ENCODE results near the gene PPP1R11. TPM values are rescaled to one million over a fixed set of nuclear protein-coding genes. Genes with fewer than 3 reads are reported as not detected.

The PPP1R11 gene
- total and polyA plus RNA-seq, 2 of the 13 experiments (the other 11 are each of a cell fraction or from before 2014, with no cell fraction given) = 32.1 to 58.9 TPM

DNA sequence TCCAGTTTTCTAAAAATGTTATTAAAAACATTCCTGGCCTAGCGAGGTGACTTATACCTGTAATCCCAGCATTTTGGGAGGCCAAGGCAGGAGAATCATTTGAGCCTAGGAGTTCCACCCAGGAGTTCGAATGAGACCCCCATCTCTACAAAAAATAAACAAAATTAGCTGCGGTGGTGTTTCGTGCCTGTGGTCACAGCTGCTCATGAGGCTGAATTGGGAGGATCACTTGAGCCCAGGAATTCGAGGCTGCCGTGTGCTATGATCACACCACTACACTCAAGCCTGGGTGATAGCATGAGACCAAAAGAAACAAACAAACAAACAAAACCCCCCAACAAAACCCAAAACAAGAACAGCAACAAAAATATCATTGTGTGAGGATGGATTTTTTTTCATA, 25.8 kb upstream of the PPP1R11 start:
- TF ChIP-seq, protein P1, sequence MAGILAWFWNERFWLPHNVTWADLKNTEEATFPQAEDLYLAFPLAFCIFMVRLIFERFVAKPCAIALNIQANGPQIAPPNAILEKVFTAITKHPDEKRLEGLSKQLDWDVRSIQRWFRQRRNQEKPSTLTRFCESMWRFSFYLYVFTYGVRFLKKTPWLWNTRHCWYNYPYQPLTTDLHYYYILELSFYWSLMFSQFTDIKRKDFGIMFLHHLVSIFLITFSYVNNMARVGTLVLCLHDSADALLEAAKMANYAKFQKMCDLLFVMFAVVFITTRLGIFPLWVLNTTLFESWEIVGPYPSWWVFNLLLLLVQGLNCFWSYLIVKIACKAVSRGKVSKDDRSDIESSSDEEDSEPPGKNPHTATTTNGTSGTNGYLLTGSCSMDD (CRISPR knock-in tag; IDR thresholded peaks at IDR 0.05) = no peak
- TF ChIP-seq PCBP1 (IDR thresholded peaks at IDR 0.05; ENCODE audit: borderline replicate concordance, low read depth, low read length) = no peak
- CTCF ChIA-PET (ENCODE audit: low intra/inter-chr PET ratio, low total read pairs) = no interaction called here
- H3K9me3 ChIP-seq (ENCODE audit: low read length) = no peaks in the 10 kb centered on the region
- no TSS peak for BruUV-seq (replicated peaks)
- WGBS (ENCODE audit: low lambda C conversion rate) = 85% methylated on average over 6 of the region's 6 CpGs
- H3K27ac ChIP-seq (ENCODE audit: extremely low read length, insufficient read depth, low read length) = no peak overlapping the region
- no peak overlapping the region for H3K4me2 ChIP-seq (ENCODE audit: low read depth, low read length)
- no peaks in the 10 kb centered on the region for H3K79me2 ChIP-seq (ENCODE audit: insufficient read depth, low read length)
- H2AFZ ChIP-seq (ENCODE audit: low read length) = no peak overlapping the region
- in situ Hi-C loops (cut with HindIII; ENCODE audit: extremely low pct_ligation_motif_present, low pct_unique_long_range_greater_than_20kb) = no loop called here
- intact Hi-C loops (cut with micrococcal nuclease; ENCODE audit: unreplicated experiment) = no loop called here
- POLR2A ChIA-PET = interaction anchor here (1.9 kb wide), 1 partner anchor 20 kb away, joined by 5 read pairs; the partner anchor contains the start of gene POLR1H
- H3K9ac ChIP-seq (ENCODE audit: insufficient read depth, low read depth, low read length) = no peak overlapping the region
- H3K4me3 ChIP-seq (replicated peaks in 1 of 3; ENCODE audit: insufficient read depth in 1 of 3, low read depth in 2 of 3, low read length in 3 of 3) = no peak overlapping the region
- no peak for DNase-seq (ENCODE audit: low spot score)
- FAIRE-seq = no peak
- no peaks in the 10 kb centered on the region for H3K27me3 ChIP-seq (ENCODE audit: control insufficient read depth in 1 of 2, insufficient read depth in 2 of 2, low read length in 2 of 2)
- no peaks in the 10 kb centered on the region for H4K20me1 ChIP-seq (ENCODE audit: insufficient read depth, low read length)
- no peak for ATAC-seq
- peaks cover 26% of the 10 kb centered on the region for H3K4me1 ChIP-seq (ENCODE audit: insufficient read depth, low read length)
- no peaks in the 10 kb centered on the region for H3K36me3 ChIP-seq (replicated peaks in 1 of 2; ENCODE audit: control insufficient read depth in 1 of 2, insufficient read depth in 2 of 2, low read length in 2 of 2)

DNA sequence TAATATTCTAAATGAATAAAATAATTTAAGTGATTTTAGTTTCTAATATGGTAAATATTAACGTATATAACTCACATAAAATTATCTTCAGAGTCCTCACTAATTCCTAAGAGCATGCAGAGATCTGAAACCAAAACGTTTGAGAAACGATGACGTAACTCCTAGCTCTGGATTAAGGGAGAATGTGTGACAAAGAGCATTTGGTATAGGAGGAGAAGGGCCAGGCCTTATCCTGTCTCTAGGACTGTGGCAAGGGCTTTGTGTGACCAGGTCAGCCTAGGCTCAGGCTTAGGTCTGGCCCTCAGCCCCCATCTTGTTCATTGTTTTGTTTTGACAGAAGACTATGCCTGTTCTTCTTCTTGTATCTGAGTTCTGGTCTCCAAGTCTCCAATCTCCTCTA, 25.2 kb upstream of the PPP1R11 start:
- no peak for FAIRE-seq
- intact Hi-C loops (cut with micrococcal nuclease; ENCODE audit: unreplicated experiment) = no loop called here

More for the DNA sequence above, 25.2 kb upstream of the PPP1R11 start:
- no peak for DNase-seq (ENCODE audit: low spot score)
- in situ Hi-C loops (cut with HindIII; ENCODE audit: extremely low pct_ligation_motif_present, low pct_unique_long_range_greater_than_20kb) = no loop called here
- H3K9ac ChIP-seq (ENCODE audit: insufficient read depth, low read depth, low read length) = no peak overlapping the region
- peak overlapping the region; percentile 18 for H3K27ac ChIP-seq (ENCODE audit: extremely low read length, insufficient read depth, low read length)
- POLR2A ChIA-PET = interaction anchor here (1.9 kb wide), 1 partner anchor 19 kb away, joined by 5 read pairs; the partner anchor contains the start of gene POLR1H
- H3K27me3 ChIP-seq (ENCODE audit: control insufficient read depth in 1 of 2, insufficient read depth in 2 of 2, low read length in 2 of 2) = no peaks in the 10 kb centered on the region
- no peak overlapping the region for H3K4me2 ChIP-seq (ENCODE audit: low read depth, low read length)
- no peaks in the 10 kb centered on the region for H3K36me3 ChIP-seq (replicated peaks in 1 of 2; ENCODE audit: control insufficient read depth in 1 of 2, insufficient read depth in 2 of 2, low read length in 2 of 2)
- 61% methylated on average over 4 of the region's 4 CpGs for WGBS (ENCODE audit: low lambda C conversion rate)
- CTCF ChIA-PET (ENCODE audit: low intra/inter-chr PET ratio, low total read pairs) = no interaction called here
- H3K9me3 ChIP-seq (ENCODE audit: low read length) = no peaks in the 10 kb centered on the region
- H3K79me2 ChIP-seq (ENCODE audit: insufficient read depth, low read length) = no peaks in the 10 kb centered on the region
- H4K20me1 ChIP-seq (ENCODE audit: insufficient read depth, low read length) = no peaks in the 10 kb centered on the region
- peaks cover 26% of the 10 kb centered on the region for H3K4me1 ChIP-seq (ENCODE audit: insufficient read depth, low read length)
- no peak overlapping the region for H3K4me3 ChIP-seq (replicated peaks in 1 of 3; ENCODE audit: insufficient read depth in 1 of 3, low read depth in 2 of 3, low read length in 3 of 3)
- peak; percentile 56; the same call in 2 of the 3 replicates for ATAC-seq
- BruUV-seq (replicated peaks) = no TSS peak
- H2AFZ ChIP-seq (ENCODE audit: low read length) = no peak overlapping the region
- TF ChIP-seq PPARG (CRISPR knock-in tag; conservative IDR thresholded peaks at IDR 0.05) (0 out of 2 replicates have a peak, but pooled peaks have one; percentile 46), ZNF761 (CRISPR knock-in tag; conservative IDR thresholded peaks at IDR 0.05) (no peak), CEBPG (CRISPR knock-in tag; IDR thresholded peaks at IDR 0.05) (peak; percentile 47; the same call in 1 of the 2 replicates)
